Trophoblast cell (in vitro differentiated cells and primary cell): ENCODE measurements around the gene PRSS50.

Experiments
- DNase-seq, 2 donors: peaks; one replicate each; pipeline ENCODE4 v3.0.0-alpha.2; 2016
- H2AFZ ChIP-seq: 2 replicates; pipeline ENCODE4 v1.6.1; 2013; ENCODE audit warnings: low read length, moderate library complexity, mild to moderate bottlenecking; ENCODE audit not compliant: insufficient read depth, poor library complexity
- H2AK5ac ChIP-seq: 2 replicates; pipeline ENCODE4 v1.6.1; 2013; ENCODE audit warnings: mild to moderate bottlenecking, low read length
- H2BK120ac ChIP-seq: 2 replicates; pipeline ENCODE4 v1.6.1; 2013; ENCODE audit warnings: low read length, mild to moderate bottlenecking, moderate library complexity; ENCODE audit not compliant: insufficient read depth, poor library complexity
- H2BK12ac ChIP-seq: 2 replicates; pipeline ENCODE4 v1.6.1; 2013; ENCODE audit warnings: mild to moderate bottlenecking, low read length, moderate library complexity
- H2BK5ac ChIP-seq: 2 replicates; pipeline ENCODE4 v1.6.1; 2013; ENCODE audit warnings: low read length, low read depth, moderate library complexity, mild to moderate bottlenecking; ENCODE audit not compliant: poor library complexity
- H3K14ac ChIP-seq: 2 replicates; pipeline ENCODE4 v1.6.1; 2013; ENCODE audit warnings: mild to moderate bottlenecking, low read length
- H3K18ac ChIP-seq: 2 replicates; pipeline ENCODE4 v1.6.1; 2013; ENCODE audit warnings: mild to moderate bottlenecking, low read length
- H3K23ac ChIP-seq: 2 replicates; pipeline ENCODE4 v1.6.1; 2013; ENCODE audit warnings: low read length
- H3K27ac ChIP-seq: 2 replicates; pipeline ENCODE4 v1.5.1; 2013; ENCODE audit warnings: low read depth, mild to moderate bottlenecking, inconsistent platforms, low read length, moderate library complexity
- H3K27me3 ChIP-seq: 2 replicates; pipeline ENCODE4 v1.6.1; 2013; ENCODE audit warnings: inconsistent platforms, mild to moderate bottlenecking, low read length, moderate library complexity; ENCODE audit not compliant: insufficient read depth
- H3K36me3 ChIP-seq, 2 experiments: 1 replicate in 1 of 2; 2 replicates in 1 of 2; pipeline ENCODE4 v1.6.1; 2013; ENCODE audit warnings: low read length in 2 of 2, mild to moderate bottlenecking in 2 of 2, moderate library complexity in 1 of 2; ENCODE audit not compliant: insufficient read depth in 2 of 2, control insufficient read depth in 1 of 2
- H3K4ac ChIP-seq: 2 replicates; pipeline ENCODE4 v1.6.1; 2013; ENCODE audit warnings: low read depth, mild to moderate bottlenecking, low read length, moderate library complexity
- H3K4me1 ChIP-seq, 2 experiments: 1 replicate in 1 of 2; 2 replicates in 1 of 2; pipeline ENCODE4 v1.6.1; 2013; ENCODE audit warnings: low read length in 2 of 2, mild to moderate bottlenecking in 2 of 2, moderate library complexity in 1 of 2; ENCODE audit not compliant: insufficient read depth in 2 of 2, control insufficient read depth in 1 of 2
- H3K4me2 ChIP-seq: 2 replicates; pipeline ENCODE4 v1.6.1; 2013; ENCODE audit warnings: inconsistent platforms, mild to moderate bottlenecking, low read length, moderate library complexity
- H3K4me3 ChIP-seq: 2 replicates; pipeline ENCODE4 v1.5.1; 2013; ENCODE audit warnings: mild to moderate bottlenecking, low read depth, low read length, inconsistent platforms
- H3K79me1 ChIP-seq: one replicate; pipeline ENCODE4 v1.6.1; 2013; ENCODE audit warnings: low read length
- H3K79me2 ChIP-seq: 2 replicates; pipeline ENCODE4 v1.6.1; 2013; ENCODE audit warnings: low read length, mild to moderate bottlenecking; ENCODE audit not compliant: control insufficient read depth, insufficient read depth, poor library complexity
- H3K9ac ChIP-seq: 2 replicates; pipeline ENCODE4 v1.6.1; 2013; ENCODE audit warnings: mild to moderate bottlenecking, low read length
- H3K9me3 ChIP-seq: 2 replicates; pipeline ENCODE4 v1.6.1; 2013; ENCODE audit warnings: low read depth, mild to moderate bottlenecking, control low read depth, inconsistent platforms, low read length; ENCODE audit not compliant: insufficient read depth
- H4K12ac ChIP-seq: 2 replicates; pipeline ENCODE4 v1.6.1; 2013; ENCODE audit warnings: low read depth, mild to moderate bottlenecking, low read length, moderate library complexity
- H4K8ac ChIP-seq: 2 replicates; pipeline ENCODE4 v1.6.1; 2013; ENCODE audit warnings: low read depth, mild to moderate bottlenecking, low read length, moderate library complexity
- H4K91ac ChIP-seq: one replicate; pipeline ENCODE4 v1.6.1; 2013; ENCODE audit warnings: low read depth, mild to moderate bottlenecking, low read length, moderate library complexity
- WGBS: extraction: QIAGEN DNeasy Blood & Tissue Kit; methylation state at CpG from one replicate; pipeline ENCODE4 v1.1.7; 2013; ENCODE audit warnings: missing lambda C conversion rate; ENCODE audit not compliant: insufficient read length, insufficient coverage; ENCODE audit errors: extremely low coverage; 5-methylcytosine and 5-hydroxymethylcytosine counted together

PRSS50 gene

DNA sequence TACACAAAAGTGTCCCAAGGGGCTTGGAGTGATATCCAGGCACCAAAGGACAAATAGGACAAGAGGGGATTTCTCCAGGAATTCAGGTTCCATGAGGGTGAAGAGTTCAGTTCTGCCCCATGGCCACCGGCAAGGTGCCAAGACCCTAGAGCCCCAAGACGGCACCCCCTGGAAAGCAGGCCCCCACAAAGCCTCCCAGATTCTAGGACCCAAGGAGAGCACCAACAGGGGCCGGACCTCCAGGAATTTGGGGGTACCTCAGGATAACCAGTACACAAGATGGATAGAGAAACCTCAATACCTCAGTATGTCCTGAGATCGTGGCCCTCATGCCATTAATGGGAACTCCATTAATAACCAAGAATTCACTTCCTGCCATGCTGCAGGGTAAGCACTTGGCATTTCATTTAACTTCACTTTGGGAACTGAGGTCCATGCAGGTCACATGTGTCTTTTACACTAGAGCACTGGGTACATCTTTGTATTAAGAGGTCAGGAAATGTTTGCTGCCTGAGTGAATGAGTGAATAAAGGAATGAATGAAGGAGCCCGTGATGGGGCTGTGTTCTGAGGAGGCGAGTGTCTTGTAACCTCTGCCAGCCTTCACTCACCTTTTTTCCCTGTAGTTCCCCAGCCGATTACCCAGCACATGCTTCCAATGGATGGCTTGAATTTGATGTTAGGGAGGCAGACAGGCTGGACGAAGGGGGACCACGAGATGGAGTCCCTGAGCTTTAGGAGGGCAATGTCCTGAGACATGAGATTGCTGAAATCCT, 15.5 kb upstream of the PRSS50 start:
- H3K4me3 ChIP-seq = no peak overlapping the region
- H3K18ac ChIP-seq = no peak overlapping the region
- H3K9me3 ChIP-seq = no peaks in the 10 kb centered on the region
- DNase-seq = no peak
- H4K12ac ChIP-seq = no peak overlapping the region
- no peak overlapping the region for H3K27ac ChIP-seq
- no peak overlapping the region for H3K14ac ChIP-seq
- H3K9ac ChIP-seq = peak overlapping the region; percentile 9
- H4K8ac ChIP-seq = no peak overlapping the region
- no peak overlapping the region for H4K91ac ChIP-seq
- H3K27me3 ChIP-seq = no peaks in the 10 kb centered on the region
- no CpG with 5 or more reads among the region's 9 CpGs for WGBS
- no peak overlapping the region for H2BK120ac ChIP-seq
- no peaks in the 10 kb centered on the region for H3K79me2 ChIP-seq
- no peak overlapping the region for H2AK5ac ChIP-seq
- no peak overlapping the region for H2AFZ ChIP-seq
- H2BK12ac ChIP-seq = no peak overlapping the region
- no peak overlapping the region for H3K4me2 ChIP-seq
- no peak overlapping the region for H2BK5ac ChIP-seq
- H3K23ac ChIP-seq = no peak overlapping the region
- H3K4me1 ChIP-seq = no peaks in the 10 kb centered on the region
- H3K79me1 ChIP-seq = no peaks in the 10 kb centered on the region
- H3K36me3 ChIP-seq = no peaks in the 10 kb centered on the region
- no peak overlapping the region for H3K4ac ChIP-seq

DNA sequence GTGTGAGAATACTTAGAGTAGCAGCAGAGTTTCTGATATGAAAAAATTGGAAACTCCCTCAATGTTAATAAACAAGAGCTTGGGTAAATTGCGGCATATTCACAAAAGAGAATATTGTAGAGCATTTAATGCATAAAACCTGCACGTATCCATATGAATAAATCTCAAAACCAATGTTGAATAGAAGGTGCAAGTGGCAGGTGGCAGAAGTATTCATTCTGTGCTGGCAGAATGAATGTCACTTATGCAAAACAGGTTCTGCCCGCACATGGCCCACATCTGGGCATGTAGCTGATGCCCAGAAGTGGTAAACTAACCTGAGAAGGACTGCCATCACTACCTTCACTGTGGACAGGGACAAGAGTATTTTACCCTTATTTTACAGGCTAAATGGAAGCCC, 14.1 kb upstream of the PRSS50 start:
- WGBS = no CpG with 5 or more reads among the region's 3 CpGs
- no peak overlapping the region for H4K8ac ChIP-seq

GRCh38 chr3:46730819-46731218, 13.2 kb upstream of the PRSS50 start:
- Histone ChIP-seq H3K27ac (no peak overlapping the region), H2BK120ac (no peak overlapping the region), H4K8ac (no peak overlapping the region), H4K12ac (no peak overlapping the region), H3K4ac (no peak overlapping the region), H2AFZ (no peak overlapping the region), H3K36me3 (no peaks in the 10 kb centered on the region), H3K9me3 (no peaks in the 10 kb centered on the region), H3K4me2 (no peak overlapping the region), H3K23ac (no peak overlapping the region), H3K18ac (no peak overlapping the region), H3K4me3 (no peak overlapping the region), H2BK5ac (no peak overlapping the region), H2AK5ac (no peak overlapping the region), H2BK12ac (no peak overlapping the region), H3K79me1 (no peaks in the 10 kb centered on the region), H4K91ac (no peak overlapping the region), H3K4me1 (no peaks in the 10 kb centered on the region), H3K79me2 (no peaks in the 10 kb centered on the region), H3K9ac (no peak overlapping the region), H3K14ac (no peak overlapping the region), H3K27me3 (no peaks in the 10 kb centered on the region)
- no CpG with 5 or more reads among the region's 2 CpGs for WGBS
- no peak for DNase-seq

More for the DNA sequence above, 14.1 kb upstream of the PRSS50 start:
- no peak overlapping the region for H4K12ac ChIP-seq
- no peak overlapping the region for H3K4ac ChIP-seq
- H3K14ac ChIP-seq = no peak overlapping the region
- no peaks in the 10 kb centered on the region for H3K36me3 ChIP-seq
- H3K27ac ChIP-seq = no peak overlapping the region
- H2AK5ac ChIP-seq = no peak overlapping the region
- H3K18ac ChIP-seq = no peak overlapping the region
- no peak overlapping the region for H3K4me2 ChIP-seq
- no peak overlapping the region for H2BK5ac ChIP-seq
- H3K27me3 ChIP-seq = no peaks in the 10 kb centered on the region
- H3K9ac ChIP-seq = no peak overlapping the region
- no peaks in the 10 kb centered on the region for H3K4me1 ChIP-seq
- H3K79me2 ChIP-seq = no peaks in the 10 kb centered on the region
- no peak overlapping the region for H3K23ac ChIP-seq
- DNase-seq = no peak
- H3K9me3 ChIP-seq = no peaks in the 10 kb centered on the region
- H4K91ac ChIP-seq = no peak overlapping the region
- no peak overlapping the region for H2BK12ac ChIP-seq
- H2AFZ ChIP-seq = no peak overlapping the region
- H3K4me3 ChIP-seq = no peak overlapping the region
- H3K79me1 ChIP-seq = no peaks in the 10 kb centered on the region
- H2BK120ac ChIP-seq = no peak overlapping the region

GRCh38 chr3:46729038-46729437, 11.4 kb upstream of the PRSS50 start:
- Histone ChIP-seq H2AFZ (no peak overlapping the region), H3K18ac (no peak overlapping the region)
- no CpG with 5 or more reads among the region's 4 CpGs for WGBS

More at GRCh38 chr3:46729038-46729437, 11.4 kb upstream of the PRSS50 start:
- H3K79me1 ChIP-seq = no peaks in the 10 kb centered on the region
- no peak overlapping the region for H3K4ac ChIP-seq
- no peak overlapping the region for H4K12ac ChIP-seq
- no peak overlapping the region for H2BK5ac ChIP-seq
- H3K9ac ChIP-seq = no peak overlapping the region
- H3K27me3 ChIP-seq = no peaks in the 10 kb centered on the region
- H3K9me3 ChIP-seq = no peaks in the 10 kb centered on the region
- H2BK120ac ChIP-seq = no peak overlapping the region
- no peak overlapping the region for H4K91ac ChIP-seq
- H4K8ac ChIP-seq = peak overlapping the region; percentile 10
- H3K36me3 ChIP-seq = no peaks in the 10 kb centered on the region
- DNase-seq = no peak
- H2AK5ac ChIP-seq = peak overlapping the region; percentile 14
- H3K23ac ChIP-seq = no peak overlapping the region
- H2BK12ac ChIP-seq = no peak overlapping the region
- no peak overlapping the region for H3K4me3 ChIP-seq
- peak overlapping the region; percentile 51 for H3K14ac ChIP-seq
- no peak overlapping the region for H3K4me2 ChIP-seq
- no peak overlapping the region for H3K27ac ChIP-seq
- no peaks in the 10 kb centered on the region for H3K79me2 ChIP-seq
- no peaks in the 10 kb centered on the region for H3K4me1 ChIP-seq
